PC-9 (cell line): ENCODE results near the gene SPANXN2.

Experiments used
- EZH2 ChIP-seq: fragments of 200-600 bp; sonication (generic); IDR thresholded peaks from 2 replicates; pipeline ENCODE4 v1.8.0; 2017; ENCODE audit warnings: antibody characterized with exemption, low read depth
- TF ChIP-seq, protein P1 (sequence below): fragments of 200-600 bp; sonication (generic); conservative IDR thresholded peaks from 2 replicates; pipeline ENCODE4 v1.6.1; 2017; ENCODE audit warnings: mixed run types, antibody characterized with exemption, mild to moderate bottlenecking, moderate library complexity

DNA sequence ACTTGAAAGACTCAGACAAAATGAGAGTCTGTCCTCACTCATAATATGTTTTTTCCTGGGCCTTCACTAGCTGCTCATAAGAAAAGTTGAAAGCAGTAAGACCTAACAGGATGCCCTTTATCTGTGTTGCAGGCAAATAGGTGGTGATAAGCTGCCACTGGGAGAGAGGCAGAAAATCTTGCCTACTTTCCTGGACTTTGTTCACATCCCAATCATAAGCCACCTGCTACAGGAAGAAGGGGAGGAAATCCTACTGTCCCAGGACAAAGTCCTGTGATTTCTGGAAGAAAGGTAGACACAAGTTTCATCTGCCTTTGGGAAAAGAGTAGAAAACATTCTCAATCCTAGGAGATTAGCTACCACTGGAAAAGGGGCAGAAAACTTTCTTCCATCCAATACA is 13.3 kb upstream of the SPANXN2 start:
- TF ChIP-seq, protein P1, sequence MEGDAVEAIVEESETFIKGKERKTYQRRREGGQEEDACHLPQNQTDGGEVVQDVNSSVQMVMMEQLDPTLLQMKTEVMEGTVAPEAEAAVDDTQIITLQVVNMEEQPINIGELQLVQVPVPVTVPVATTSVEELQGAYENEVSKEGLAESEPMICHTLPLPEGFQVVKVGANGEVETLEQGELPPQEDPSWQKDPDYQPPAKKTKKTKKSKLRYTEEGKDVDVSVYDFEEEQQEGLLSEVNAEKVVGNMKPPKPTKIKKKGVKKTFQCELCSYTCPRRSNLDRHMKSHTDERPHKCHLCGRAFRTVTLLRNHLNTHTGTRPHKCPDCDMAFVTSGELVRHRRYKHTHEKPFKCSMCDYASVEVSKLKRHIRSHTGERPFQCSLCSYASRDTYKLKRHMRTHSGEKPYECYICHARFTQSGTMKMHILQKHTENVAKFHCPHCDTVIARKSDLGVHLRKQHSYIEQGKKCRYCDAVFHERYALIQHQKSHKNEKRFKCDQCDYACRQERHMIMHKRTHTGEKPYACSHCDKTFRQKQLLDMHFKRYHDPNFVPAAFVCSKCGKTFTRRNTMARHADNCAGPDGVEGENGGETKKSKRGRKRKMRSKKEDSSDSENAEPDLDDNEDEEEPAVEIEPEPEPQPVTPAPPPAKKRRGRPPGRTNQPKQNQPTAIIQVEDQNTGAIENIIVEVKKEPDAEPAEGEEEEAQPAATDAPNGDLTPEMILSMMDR, result no peak
- TF ChIP-seq EZH2, result no peak
